Nephron (organoid): ENCODE measurements around the gene GUCD1.

Source experiments
- H3K27ac Mint-ChIP-seq, 3 experiments: 2 replicates each; pipeline ENCODE4 v1.8.0; 2020; ENCODE audit warnings: mixed read lengths in 3 of 3, mild to moderate bottlenecking in 2 of 3, moderate library complexity in 1 of 3
- H3K27me3 Mint-ChIP-seq: 2 replicates; pipeline ENCODE4 v1.8.0; 2021; ENCODE audit warnings: low read depth, mild to moderate bottlenecking, moderate library complexity, mixed read lengths
- H3K36me3 Mint-ChIP-seq: 2 replicates; pipeline ENCODE4 v1.8.0; 2020; ENCODE audit warnings: low read depth, mixed read lengths
- H3K4me1 Mint-ChIP-seq: 2 replicates; pipeline ENCODE4 v1.8.0; 2020; ENCODE audit warnings: mixed read lengths
- H3K4me3 Mint-ChIP-seq, 3 experiments: 2 replicates each; pipeline ENCODE4 v1.8.0; 2020; ENCODE audit warnings: mild to moderate bottlenecking in 3 of 3, mixed read lengths in 3 of 3, moderate library complexity in 2 of 3
- H3K9me3 Mint-ChIP-seq: 2 replicates; pipeline ENCODE4 v1.8.0; 2020; ENCODE audit warnings: mixed read lengths
- TF ChIP-seq, protein P1 (sequence below), 3 experiments: fragments of 200-600 bp; sonication (generic); IDR thresholded peaks; one replicate each; pipeline ENCODE4 v1.5.0; 2021; ENCODE audit warnings: antibody characterized with exemption in 3 of 3; ENCODE audit not compliant: unreplicated experiment in 3 of 3

Gene GUCD1

DNA sequence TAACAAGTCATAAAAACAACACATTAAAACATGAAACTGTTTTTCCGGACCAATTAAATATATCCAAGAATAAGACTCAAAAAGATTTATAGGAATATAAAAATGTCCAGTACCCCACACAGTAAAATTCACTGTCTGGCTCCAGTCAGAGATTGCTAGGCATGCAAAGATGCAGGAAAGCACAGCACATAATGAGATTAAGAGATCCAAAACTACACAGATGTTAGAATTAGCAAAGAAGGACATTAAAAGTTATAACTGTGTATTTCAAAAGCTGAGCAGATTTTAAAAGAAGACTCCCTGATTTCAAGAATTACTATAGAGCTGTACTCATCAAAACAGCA lies 24.3 kb upstream of the GUCD1 start:
- Mint-ChIP-seq H3K27me3 (no peaks in the 10 kb centered on the region), H3K4me3 (no peak overlapping the region), H3K36me3 (peaks cover 20% of the 10 kb centered on the region), H3K9me3 (no peaks in the 10 kb centered on the region), H3K4me1 (peaks cover 22% of the 10 kb centered on the region), H3K27ac (peak overlapping the region; percentile 9 to 70 (median 39))
- TF ChIP-seq, protein P1, sequence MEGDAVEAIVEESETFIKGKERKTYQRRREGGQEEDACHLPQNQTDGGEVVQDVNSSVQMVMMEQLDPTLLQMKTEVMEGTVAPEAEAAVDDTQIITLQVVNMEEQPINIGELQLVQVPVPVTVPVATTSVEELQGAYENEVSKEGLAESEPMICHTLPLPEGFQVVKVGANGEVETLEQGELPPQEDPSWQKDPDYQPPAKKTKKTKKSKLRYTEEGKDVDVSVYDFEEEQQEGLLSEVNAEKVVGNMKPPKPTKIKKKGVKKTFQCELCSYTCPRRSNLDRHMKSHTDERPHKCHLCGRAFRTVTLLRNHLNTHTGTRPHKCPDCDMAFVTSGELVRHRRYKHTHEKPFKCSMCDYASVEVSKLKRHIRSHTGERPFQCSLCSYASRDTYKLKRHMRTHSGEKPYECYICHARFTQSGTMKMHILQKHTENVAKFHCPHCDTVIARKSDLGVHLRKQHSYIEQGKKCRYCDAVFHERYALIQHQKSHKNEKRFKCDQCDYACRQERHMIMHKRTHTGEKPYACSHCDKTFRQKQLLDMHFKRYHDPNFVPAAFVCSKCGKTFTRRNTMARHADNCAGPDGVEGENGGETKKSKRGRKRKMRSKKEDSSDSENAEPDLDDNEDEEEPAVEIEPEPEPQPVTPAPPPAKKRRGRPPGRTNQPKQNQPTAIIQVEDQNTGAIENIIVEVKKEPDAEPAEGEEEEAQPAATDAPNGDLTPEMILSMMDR (IDR thresholded peaks at IDR 0.05; ENCODE audit: unreplicated experiment in 3 of 3): no peak

- Mint-ChIP-seq H3K27ac (peak overlapping the region; percentile 39 to 70 (median 50)), H3K27me3 (no peaks in the 10 kb centered on the region), H3K4me1 (peaks cover 15% of the 10 kb centered on the region), H3K9me3 (no peaks in the 10 kb centered on the region), H3K4me3 (no peak overlapping the region), H3K36me3 (peaks cover 24% of the 10 kb centered on the region)
- TF ChIP-seq, protein P1 (IDR thresholded peaks at IDR 0.05; ENCODE audit: unreplicated experiment in 3 of 3): no peak
These were observed 23.7 kb upstream of the GUCD1 start for GRCh38 chr22:24578355-24579257.

DNA sequence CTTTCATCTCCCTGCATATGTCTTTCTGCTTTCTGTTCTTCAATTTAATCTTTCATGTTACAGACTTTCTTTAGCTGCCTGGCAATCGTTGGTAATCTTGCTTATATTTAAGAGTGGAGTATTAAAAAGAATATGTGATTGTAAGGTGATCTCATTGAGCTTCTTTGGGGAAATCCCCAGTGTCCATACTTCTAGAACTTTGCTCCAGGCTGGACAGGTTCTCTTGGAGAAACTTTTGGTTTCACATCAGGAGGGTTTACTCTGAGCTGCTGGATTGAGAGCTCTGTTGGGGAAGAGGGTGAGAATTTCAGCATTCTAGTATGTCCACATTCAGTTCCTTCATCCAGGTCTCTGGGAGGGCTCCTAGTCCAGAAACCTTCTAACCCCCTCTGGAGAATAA lies 21.8 kb upstream of the GUCD1 start:
- H3K4me3 Mint-ChIP-seq: no peak overlapping the region
- H3K36me3 Mint-ChIP-seq: peaks cover 40% of the 10 kb centered on the region
- H3K9me3 Mint-ChIP-seq: no peaks in the 10 kb centered on the region
- peaks cover 10% of the 10 kb centered on the region for H3K4me1 Mint-ChIP-seq
- TF ChIP-seq, protein P1 (IDR thresholded peaks at IDR 0.05; ENCODE audit: unreplicated experiment in 3 of 3): no peak
- H3K27me3 Mint-ChIP-seq: no peaks in the 10 kb centered on the region
- no peak overlapping the region for H3K27ac Mint-ChIP-seq

DNA sequence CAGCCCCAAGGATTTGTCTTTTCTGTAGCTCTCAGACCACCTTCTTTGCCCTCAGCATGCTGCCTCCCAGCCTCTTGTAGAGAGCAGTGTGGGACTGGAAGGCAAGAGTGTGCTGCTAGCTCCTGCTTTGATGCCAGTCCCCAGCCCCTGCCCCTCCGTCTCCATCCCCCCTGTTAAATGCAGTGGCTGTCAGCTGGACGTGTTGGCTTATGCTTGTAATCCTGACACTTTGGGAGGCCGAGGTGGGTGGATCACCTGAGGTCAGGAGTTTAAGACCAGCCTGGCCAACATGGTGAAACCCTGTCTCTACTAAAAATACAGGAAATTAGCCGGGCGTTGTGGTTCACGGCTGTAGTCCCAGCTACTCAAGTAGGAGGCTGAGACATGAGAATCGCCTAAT lies 16.3 kb upstream of the GUCD1 start:
- peaks cover 10% of the 10 kb centered on the region for H3K4me1 Mint-ChIP-seq
- TF ChIP-seq, protein P1 (IDR thresholded peaks at IDR 0.05; ENCODE audit: unreplicated experiment in 3 of 3): no peak
- H3K27ac Mint-ChIP-seq: no peak overlapping the region
- no peaks in the 10 kb centered on the region for H3K9me3 Mint-ChIP-seq
- no peak overlapping the region for H3K4me3 Mint-ChIP-seq
- peaks cover 65% of the 10 kb centered on the region for H3K36me3 Mint-ChIP-seq
- H3K27me3 Mint-ChIP-seq: no peaks in the 10 kb centered on the region

DNA sequence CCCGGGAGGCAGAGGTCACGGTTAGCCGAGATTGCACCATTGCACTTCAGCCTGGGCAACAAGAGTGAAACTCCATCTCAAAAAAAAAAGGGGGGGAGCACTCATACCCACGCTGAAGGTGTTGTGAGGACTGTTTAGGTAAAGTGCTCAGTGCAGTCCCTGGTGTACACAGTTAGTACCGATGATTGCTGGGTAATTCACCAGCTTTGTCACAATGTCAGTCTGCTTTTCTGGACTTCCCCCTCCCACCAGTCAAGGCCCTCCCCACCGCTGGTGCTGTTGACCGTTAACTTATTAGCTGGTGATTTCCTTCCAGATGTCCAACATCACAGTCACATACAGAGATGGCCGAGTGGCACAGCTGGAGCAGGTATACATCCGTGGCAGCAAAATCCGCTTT lies 12.7 kb upstream of the GUCD1 start:
- Mint-ChIP-seq H3K36me3 (peaks cover 50% of the 10 kb centered on the region), H3K4me1 (peaks cover 19% of the 10 kb centered on the region), H3K27me3 (no peaks in the 10 kb centered on the region), H3K9me3 (no peaks in the 10 kb centered on the region), H3K4me3 (no peak overlapping the region), H3K27ac (no peak overlapping the region)
- TF ChIP-seq, protein P1 (IDR thresholded peaks at IDR 0.05; ENCODE audit: unreplicated experiment in 3 of 3): no peak
